PFSK-1 (cell line): Measurements from ENCODE around the gene UBAC2.

ENCODE experiments used
- FOXP2 ChIP-seq: optimal IDR thresholded peaks from 2 replicates; pipeline ENCODE3; 2011; ENCODE audit warnings: borderline replicate concordance, control low read depth, inconsistent platforms; ENCODE audit not compliant: insufficient read depth; ENCODE audit errors: extremely low read length, extremely low read depth
- POLR2AphosphoS5 ChIP-seq: IDR thresholded peaks from 2 replicates; pipeline ENCODE4 v1.6.1; 2012; ENCODE audit warnings: low read depth, mild to moderate bottlenecking, control low read depth, low read length, moderate library complexity
- SIN3A ChIP-seq: IDR thresholded peaks from 2 replicates; pipeline ENCODE4 v1.6.1; 2012; ENCODE audit warnings: mild to moderate bottlenecking, low read length, moderate library complexity, borderline replicate concordance; ENCODE audit not compliant: insufficient read depth
- TAF1 ChIP-seq: IDR thresholded peaks from 2 replicates; pipeline ENCODE4 v1.6.1; 2012; ENCODE audit warnings: low read length, control low read depth, borderline replicate concordance; ENCODE audit not compliant: insufficient read depth
- TF ChIP-seq, protein P1 (sequence below), 2 experiments: IDR thresholded peaks; 2 replicates each; pipeline versions ENCODE4 v1.6.1 to v1.8.0; 2011 to 2012; ENCODE audit warnings: low read depth in 2 of 2, low read length in 2 of 2, control low read depth in 1 of 2, inconsistent platforms in 1 of 2, mild to moderate bottlenecking in 1 of 2, moderate library complexity in 1 of 2; ENCODE audit not compliant: insufficient read depth in 1 of 2

UBAC2 gene

DNA sequence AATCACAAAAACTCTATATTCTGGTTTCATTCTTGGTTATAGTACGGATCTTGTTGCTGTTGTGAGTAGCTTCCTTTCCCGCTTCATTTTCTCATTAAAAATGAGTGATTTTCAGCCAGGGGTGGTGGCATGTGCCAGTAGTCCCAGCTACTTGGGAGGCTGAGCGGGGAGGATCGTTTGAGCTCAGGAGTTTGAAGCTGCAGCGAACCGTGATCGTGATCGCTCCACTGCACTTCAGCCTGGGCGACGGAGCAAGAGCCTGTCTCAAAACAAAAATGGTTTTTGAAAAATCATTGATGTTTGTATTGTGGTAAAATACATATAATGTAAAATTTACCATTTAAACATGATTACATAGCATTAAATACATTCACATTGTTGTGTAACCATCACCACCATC is 229.0 kb downstream of the UBAC2 start:
- TF ChIP-seq TAF1 (no peak), FOXP2 (no peak), SIN3A (no peak), POLR2AphosphoS5 (no peak)
- TF ChIP-seq, protein P1, sequence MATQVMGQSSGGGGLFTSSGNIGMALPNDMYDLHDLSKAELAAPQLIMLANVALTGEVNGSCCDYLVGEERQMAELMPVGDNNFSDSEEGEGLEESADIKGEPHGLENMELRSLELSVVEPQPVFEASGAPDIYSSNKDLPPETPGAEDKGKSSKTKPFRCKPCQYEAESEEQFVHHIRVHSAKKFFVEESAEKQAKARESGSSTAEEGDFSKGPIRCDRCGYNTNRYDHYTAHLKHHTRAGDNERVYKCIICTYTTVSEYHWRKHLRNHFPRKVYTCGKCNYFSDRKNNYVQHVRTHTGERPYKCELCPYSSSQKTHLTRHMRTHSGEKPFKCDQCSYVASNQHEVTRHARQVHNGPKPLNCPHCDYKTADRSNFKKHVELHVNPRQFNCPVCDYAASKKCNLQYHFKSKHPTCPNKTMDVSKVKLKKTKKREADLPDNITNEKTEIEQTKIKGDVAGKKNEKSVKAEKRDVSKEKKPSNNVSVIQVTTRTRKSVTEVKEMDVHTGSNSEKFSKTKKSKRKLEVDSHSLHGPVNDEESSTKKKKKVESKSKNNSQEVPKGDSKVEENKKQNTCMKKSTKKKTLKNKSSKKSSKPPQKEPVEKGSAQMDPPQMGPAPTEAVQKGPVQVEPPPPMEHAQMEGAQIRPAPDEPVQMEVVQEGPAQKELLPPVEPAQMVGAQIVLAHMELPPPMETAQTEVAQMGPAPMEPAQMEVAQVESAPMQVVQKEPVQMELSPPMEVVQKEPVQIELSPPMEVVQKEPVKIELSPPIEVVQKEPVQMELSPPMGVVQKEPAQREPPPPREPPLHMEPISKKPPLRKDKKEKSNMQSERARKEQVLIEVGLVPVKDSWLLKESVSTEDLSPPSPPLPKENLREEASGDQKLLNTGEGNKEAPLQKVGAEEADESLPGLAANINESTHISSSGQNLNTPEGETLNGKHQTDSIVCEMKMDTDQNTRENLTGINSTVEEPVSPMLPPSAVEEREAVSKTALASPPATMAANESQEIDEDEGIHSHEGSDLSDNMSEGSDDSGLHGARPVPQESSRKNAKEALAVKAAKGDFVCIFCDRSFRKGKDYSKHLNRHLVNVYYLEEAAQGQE (IDR thresholded peaks at IDR 0.05; ENCODE audit: insufficient read depth in 1 of 2, low read depth in 2 of 2, low read length in 2 of 2) = no peak

DNA sequence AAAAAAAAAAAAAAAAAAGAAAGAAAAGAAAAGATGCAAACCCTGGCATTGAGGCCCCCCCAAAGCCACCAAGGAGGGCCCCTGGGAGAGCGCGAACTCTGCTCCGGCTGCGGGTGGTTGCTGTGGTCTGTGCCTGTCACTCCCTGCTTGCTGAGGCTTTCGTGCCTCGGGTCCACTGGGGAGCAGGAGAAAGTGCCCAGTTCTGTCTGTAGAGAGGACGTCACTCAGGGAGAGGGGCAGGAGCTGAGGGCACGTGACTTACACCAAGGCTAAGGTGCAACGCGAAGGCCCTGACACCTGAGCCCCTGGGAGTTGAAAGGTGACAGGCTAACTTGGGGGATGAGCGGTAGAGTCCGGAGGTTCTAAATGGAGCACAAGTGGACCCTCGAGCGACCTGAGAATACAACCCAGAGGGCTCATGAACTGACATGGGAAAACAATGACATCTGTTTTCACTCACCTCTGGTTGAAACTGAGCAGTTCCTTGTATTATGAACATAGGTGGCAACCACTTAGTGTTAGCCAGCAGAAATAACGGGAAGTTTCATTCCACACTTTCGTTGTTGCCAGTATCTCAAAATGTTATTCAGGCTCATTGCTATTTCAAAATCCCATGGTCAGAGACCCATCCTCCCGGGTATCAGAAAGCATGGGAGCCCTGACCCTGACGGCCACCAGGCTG is 231.4 kb downstream of the UBAC2 start:
- no peak for TF ChIP-seq POLR2AphosphoS5
- TF ChIP-seq FOXP2 = no peak
- no peak for TF ChIP-seq TAF1
- TF ChIP-seq, protein P1 (IDR thresholded peaks at IDR 0.05; ENCODE audit: insufficient read depth in 1 of 2, low read depth in 2 of 2, low read length in 2 of 2) = no peak

DNA sequence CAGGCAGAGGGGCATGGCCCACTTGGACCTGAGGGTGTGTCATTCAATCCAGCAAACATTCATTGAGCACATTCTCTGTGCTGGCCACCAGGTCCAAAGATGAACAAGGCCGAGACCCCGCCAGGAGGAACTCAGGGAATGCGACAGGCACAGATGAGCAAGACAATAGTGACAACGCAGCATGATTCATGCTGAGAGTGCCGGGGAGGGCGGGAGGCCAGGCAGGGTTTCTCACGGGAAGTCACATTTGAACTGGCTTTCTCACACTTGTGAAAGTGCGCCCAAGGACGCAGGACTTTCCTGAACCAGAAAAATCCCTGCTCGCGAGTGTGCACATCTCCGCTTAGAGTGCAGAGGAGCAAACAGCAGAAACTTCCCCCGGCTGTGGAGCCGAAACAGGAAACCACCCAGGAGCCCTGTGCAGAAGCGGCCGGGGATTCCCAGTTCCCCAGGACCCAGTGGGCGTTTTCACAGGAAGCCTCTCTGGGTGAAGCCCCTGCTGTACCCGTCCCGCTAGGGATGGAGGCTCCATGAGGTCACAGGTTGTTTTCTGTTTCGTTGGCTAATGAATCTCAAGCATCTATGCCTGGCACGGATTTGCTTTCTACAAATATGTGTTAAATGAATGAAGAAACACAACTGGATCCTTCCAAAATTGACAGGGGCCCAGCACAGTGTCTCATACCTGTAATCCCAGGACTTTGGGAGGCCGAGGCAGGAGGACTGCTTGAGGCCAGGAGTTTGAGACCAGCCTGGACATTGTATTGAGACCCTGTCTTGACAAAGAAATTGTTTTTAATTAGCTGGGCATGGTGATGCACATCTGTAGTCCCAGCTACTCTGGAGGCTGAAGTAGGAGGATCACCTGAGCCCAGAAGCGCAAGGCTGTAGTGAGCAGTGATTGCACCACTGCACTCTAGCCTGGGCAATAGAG is 232.2 kb downstream of the UBAC2 start:
- no peak for TF ChIP-seq SIN3A
- peak; percentile 15 for TF ChIP-seq FOXP2

DNA sequence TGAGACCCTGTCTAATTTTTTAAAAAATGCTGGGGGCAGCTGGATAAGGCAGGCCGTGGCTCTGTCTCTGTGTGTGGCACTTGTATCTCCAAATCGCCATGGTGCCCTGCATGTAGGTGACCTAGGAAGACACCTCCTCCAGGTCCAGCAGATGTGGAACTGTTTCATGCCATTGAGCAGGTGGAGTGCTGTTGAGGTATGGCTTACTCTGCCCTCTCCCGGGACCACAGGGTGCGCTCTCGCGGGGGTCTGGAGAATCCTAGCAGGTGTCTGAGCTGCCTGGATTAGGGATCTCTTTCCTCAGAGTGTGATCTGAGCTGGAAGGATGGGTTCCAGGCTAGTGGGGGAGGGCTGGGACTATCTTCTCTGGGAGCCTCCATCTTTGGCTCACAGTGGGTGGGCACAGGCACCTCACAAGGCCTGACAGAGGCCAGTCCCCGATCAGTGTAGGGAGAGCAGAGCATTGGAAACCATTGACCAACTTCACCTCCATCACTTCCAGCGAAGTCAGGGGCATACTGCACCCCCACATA is 233.0 kb downstream of the UBAC2 start:
- TF ChIP-seq POLR2AphosphoS5 (no peak), FOXP2 (no peak), TAF1 (no peak), SIN3A (no peak)
- TF ChIP-seq, protein P1 (IDR thresholded peaks at IDR 0.05; ENCODE audit: insufficient read depth in 1 of 2, low read depth in 2 of 2, low read length in 2 of 2) = no peak

DNA sequence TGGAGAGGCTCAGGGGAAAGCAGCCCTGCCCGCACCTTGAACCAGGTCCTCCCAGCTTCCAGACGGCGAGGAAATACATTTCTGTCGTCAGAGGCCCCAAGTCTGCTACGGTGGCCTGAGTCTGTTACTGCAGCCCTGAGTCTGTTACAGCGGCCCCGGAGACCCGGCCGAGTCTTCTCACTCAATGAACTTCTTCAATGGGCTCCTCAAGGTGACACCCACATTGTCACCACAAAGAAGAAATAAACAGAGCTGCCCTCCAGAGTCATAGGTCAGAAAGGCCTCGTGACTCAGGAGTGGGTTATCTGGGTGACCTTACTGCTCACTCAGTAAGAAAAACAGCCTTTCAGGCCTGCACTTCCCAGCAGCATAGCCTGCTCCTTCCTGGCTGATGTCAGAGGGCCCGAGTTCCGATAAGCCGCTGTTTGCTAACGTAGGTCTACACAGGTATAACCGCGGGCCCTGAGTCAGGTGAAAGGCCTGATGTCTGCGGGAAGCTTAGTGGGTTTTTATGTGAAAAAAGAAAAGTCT is 233.7 kb downstream of the UBAC2 start:
- TF ChIP-seq SIN3A (no peak), TAF1 (no peak), FOXP2 (no peak), POLR2AphosphoS5 (no peak)
- TF ChIP-seq, protein P1 (IDR thresholded peaks at IDR 0.05; ENCODE audit: insufficient read depth in 1 of 2, low read depth in 2 of 2, low read length in 2 of 2) = no peak
